WERI-Rb-1 (cell line): ENCODE results near the gene MDM4.
"Not testable (repeated sequence)": the region's sequence is repeated elsewhere in the genome, so short reads cannot be mapped to it uniquely, and the experiment has no call there.

Experiments used
- DNase-seq: peaks from one replicate; pipeline ENCODE4 v3.0.0-alpha.2; 2020
- H3K27ac ChIP-seq: fragments of 250-450 bp; sonication (Bioruptor Pico); 2 replicates; pipeline ENCODE4 v1.5.1; 2020; ENCODE audit warnings: mild to moderate bottlenecking, moderate library complexity
- H3K27me3 ChIP-seq: fragments of 250-450 bp; sonication (Bioruptor Pico); 2 replicates; pipeline ENCODE4 v1.5.1; 2021; ENCODE audit warnings: mild to moderate bottlenecking, low read depth, moderate library complexity; ENCODE audit not compliant: insufficient read depth, severe bottlenecking
- H3K36me3 ChIP-seq: fragments of 250-450 bp; sonication (Bioruptor Pico); 2 replicates; pipeline ENCODE4 v1.5.1; 2020; ENCODE audit warnings: mild to moderate bottlenecking, moderate library complexity
- H3K4me3 ChIP-seq: 2 replicates; pipeline ENCODE4 v1.5.1; 2011; ENCODE audit warnings: low read depth, mild to moderate bottlenecking, control low read depth, low read length
- H3K9me3 ChIP-seq: fragments of 250-450 bp; sonication (Bioruptor Pico); 2 replicates; pipeline ENCODE4 v1.5.1; 2021; ENCODE audit warnings: mild to moderate bottlenecking, moderate library complexity; ENCODE audit not compliant: severe bottlenecking
- CTCF ChIP-seq: IDR thresholded peaks from 2 replicates; pipeline ENCODE4 v1.5.1; 2011; ENCODE audit warnings: low read depth, mild to moderate bottlenecking, control low read depth, inconsistent platforms, low read length

MDM4 gene

GRCh38 chr1:204550926-204551325 lies 34.7 kb downstream of the MDM4 start:
- Histone ChIP-seq H3K9me3 (no peaks in the 10 kb centered on the region), H3K27ac (no peak overlapping the region), H3K27me3 (no peaks in the 10 kb centered on the region), H3K4me3 (no peak overlapping the region), H3K36me3 (peaks cover 92% of the 10 kb centered on the region)
- TF ChIP-seq CTCF, result no peak
- no peak for DNase-seq

DNA sequence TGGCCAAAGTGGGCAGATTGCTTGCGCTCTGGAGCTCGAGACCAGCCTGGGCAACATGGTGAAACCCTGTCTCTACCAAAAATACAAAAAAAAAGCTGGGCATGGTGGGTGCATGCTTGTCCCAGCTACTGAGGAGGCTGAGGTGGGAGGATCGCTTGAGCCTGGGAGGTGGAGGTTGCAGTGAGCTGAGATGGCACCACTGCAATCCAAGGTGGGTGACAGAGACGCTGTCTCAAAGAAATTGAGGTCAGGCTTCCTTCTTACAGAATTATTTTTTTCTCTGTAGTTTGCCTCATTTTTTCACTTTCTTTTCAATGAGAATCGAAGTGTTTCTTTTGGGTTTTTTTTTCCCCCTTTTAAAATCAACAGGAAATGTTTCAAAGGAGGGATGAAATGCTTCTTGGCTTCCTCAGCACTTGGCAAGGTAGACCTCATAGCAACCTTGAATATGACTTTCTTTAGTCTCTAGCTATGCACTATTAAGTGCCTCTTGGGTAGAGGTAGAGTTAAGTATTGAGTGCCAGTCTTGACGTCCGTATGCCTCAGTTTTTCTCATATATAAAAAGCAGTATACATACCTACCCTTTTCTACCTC lies 40.3 kb downstream of the MDM4 start:
- no peak for TF ChIP-seq CTCF

DNA sequence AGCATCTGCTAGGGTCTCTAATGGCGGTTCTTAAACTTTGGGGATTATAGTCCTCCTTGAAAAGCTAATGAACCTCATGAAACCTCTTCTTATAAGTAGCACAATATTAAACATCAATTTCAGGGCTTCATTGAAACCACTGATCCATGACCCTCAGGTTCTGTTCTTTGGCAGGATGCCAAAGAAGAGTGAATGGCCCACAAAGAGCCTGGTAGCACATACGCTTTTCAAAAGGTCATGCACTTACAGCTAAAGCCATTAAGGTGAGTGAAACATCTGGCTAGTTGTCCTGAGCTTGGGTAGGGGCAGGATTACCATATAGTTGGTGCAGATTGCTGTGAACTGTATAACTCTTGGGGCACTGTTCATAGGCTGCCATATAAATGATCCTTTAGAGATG lies 42.3 kb downstream of the MDM4 start:
- H3K27ac ChIP-seq, result peak overlapping the region; percentile 11
- peaks cover 42% of the 10 kb centered on the region for H3K36me3 ChIP-seq
- DNase-seq, result peak; percentile 71
- H3K4me3 ChIP-seq, result no peak overlapping the region
- TF ChIP-seq CTCF, result no peak
- H3K27me3 ChIP-seq, result no peaks in the 10 kb centered on the region
- no peaks in the 10 kb centered on the region for H3K9me3 ChIP-seq

More for the DNA sequence above, 40.3 kb downstream of the MDM4 start:
- H3K36me3 ChIP-seq, result peaks cover 60% of the 10 kb centered on the region
- DNase-seq, result no peak
- no peaks in the 10 kb centered on the region for H3K27me3 ChIP-seq
- H3K4me3 ChIP-seq, result no peak overlapping the region
- no peak overlapping the region for H3K27ac ChIP-seq
- no peaks in the 10 kb centered on the region for H3K9me3 ChIP-seq

DNA sequence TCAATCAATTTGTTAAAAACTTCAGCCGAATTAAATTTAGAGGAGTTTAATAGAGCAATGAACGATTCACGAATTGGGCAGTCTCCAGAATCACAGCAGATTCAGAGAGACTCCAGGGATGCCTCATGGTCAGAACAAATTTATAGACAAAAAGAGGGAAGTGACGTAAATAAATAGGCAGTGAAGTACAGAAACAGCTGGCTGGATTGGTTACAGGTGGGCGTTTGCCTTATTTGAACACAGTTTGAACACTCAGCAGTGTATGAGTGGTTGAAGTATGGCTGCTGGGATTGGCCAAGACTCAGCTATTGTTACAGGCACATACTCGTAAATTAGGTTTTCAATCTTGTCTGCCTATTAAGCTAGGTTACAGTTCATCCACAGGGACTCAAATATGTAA lies 43.8 kb downstream of the MDM4 start:
- H3K27ac ChIP-seq, H3K27me3 ChIP-seq, H3K9me3 ChIP-seq, H3K4me3 ChIP-seq, DNase-seq: not testable (repeated sequence)
- H3K36me3 ChIP-seq, result peaks cover 28% of the 10 kb centered on the region

DNA sequence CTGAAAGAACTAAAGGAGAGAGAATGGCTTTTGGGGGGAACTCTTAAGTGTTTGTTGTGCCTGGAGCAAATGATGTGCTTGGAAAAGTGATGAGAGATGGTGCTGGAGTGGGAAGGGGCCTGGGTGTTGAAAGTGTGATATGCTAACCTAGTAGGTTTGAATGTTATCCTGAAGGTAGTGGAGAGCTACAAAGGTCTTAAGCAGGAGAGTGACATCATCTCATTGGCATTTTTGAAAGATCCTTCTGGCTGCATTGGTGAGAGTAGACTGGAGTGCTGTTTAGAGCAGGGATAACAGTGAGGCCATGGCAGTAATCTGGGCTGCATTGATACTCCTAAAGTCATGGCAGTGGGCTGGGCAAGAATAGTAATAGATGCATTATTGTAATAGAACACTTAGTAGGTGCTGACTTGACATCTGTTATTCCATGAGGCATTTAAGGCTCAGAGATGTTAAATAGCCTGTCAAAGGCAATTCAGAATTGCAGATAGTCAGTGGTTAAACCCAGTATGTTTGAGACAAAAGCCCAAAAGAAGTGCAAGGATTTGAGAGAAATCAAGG lies 44.5 kb downstream of the MDM4 start:
- Histone ChIP-seq H3K9me3 (no peaks in the 10 kb centered on the region), H3K27ac (no peak overlapping the region), H3K4me3 (no peak overlapping the region), H3K36me3 (peaks cover 25% of the 10 kb centered on the region), H3K27me3 (no peaks in the 10 kb centered on the region)
- DNase-seq, result no peak
- no peak for TF ChIP-seq CTCF

- Histone ChIP-seq H3K4me3 (no peak overlapping the region), H3K9me3 (no peaks in the 10 kb centered on the region), H3K36me3 (peaks cover 14% of the 10 kb centered on the region), H3K27me3 (no peaks in the 10 kb centered on the region), H3K27ac (no peak overlapping the region)
- TF ChIP-seq CTCF, result no peak
- no peak for DNase-seq
Measured at GRCh38 chr1:204562075-204562990, 46.1 kb downstream of the MDM4 start.
